Esophagus mucosa (tissue), 1 donor: ENCODE results near the gene PAGE2B. TPM values are rescaled to one million over a fixed set of nuclear protein-coding genes. Genes with fewer than 3 reads are reported as not detected.
"Not testable (repeated sequence)": the region's sequence is repeated elsewhere in the genome, so short reads cannot be mapped to it uniquely, and the experiment has no call there.

Source experiments
- ATAC-seq: fragments of 200-7000 bp; cut with Tn5 transposase; one replicate; pipeline ENCODE4 v1.9.1; 2020
- total RNA-seq: library from RNA; stranded (reverse); gene quantifications from one replicate; pipeline ENCODE4 v1.2.4, GENCODE V29; 2023
- donor health status: DM: yes; HTN: yes; CAD: no.

PAGE2B gene
- total RNA-seq, 1 donor from 2014 or later, result not detected

DNA sequence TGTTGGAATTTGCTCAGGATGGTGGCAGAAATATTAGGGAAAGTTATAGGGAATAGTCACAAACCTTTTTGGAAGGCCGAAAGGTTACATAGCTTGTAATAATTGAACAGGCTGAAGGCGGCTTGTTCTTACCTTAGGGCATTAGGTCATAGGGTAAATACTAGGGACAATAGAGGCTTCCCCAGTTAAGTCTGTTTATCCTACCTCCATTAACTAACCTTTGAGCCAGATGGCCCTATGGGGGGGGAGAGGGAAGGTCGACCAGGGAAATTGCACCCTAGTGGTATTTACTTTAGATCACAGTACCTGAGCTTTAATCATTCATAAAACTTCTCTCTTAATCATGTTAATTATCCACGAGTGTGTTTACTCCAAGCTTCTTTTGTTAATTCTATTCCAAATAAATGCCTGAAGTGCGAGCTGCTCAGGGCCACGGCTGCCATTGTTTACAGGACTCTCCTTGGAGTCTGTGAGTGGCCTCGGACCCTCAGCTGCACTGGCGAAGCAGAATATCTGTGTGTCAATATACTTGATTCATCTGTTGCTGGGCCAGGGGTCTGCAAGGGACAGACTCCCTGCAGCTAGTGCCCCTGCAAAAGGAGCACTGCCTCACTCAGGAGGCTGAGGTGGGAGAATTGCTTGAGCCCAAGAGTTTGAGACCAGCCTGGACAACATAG, 36.9 kb downstream of the PAGE2B start:
- ATAC-seq, result no peak

DNA sequence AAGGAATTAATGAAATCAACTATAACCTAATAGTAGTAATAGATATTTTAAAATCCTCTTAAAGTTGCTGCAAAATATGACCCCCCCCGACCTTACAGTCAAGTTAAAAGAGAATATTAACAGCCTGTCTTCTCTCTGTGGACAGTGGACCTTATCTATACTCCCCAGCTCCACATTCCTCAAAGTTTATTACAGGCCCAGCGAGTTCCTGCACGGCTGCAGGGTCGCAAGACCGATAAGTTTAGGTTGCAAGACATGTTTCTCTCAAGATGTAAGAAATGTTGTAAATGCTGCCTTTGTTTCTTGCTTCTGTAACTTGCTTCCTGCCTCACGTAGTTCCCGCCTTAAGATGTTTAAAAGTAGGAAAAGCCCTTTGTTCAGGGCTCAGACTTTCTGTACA, 41.8 kb downstream of the PAGE2B start:
- not testable (repeated sequence) for ATAC-seq

DNA sequence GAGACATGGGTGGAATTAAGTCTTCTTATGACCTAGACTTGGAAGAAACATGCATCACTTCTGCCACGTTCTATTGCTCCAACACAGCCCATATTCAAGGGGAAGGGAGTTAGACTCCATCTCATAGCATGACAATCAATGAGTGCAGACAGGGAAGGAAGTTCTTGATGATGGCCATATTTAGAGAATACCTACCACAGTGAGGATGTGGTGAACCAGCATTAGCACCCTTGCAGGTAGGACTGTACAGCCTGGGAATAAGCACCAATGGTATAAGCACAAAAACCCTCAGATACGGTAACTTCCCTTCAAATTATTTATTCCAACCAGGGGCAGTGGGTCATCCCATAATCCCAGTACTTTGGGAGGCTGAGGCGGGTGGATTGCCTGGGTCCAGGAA, 43.7 kb downstream of the PAGE2B start:
- no peak for ATAC-seq

DNA sequence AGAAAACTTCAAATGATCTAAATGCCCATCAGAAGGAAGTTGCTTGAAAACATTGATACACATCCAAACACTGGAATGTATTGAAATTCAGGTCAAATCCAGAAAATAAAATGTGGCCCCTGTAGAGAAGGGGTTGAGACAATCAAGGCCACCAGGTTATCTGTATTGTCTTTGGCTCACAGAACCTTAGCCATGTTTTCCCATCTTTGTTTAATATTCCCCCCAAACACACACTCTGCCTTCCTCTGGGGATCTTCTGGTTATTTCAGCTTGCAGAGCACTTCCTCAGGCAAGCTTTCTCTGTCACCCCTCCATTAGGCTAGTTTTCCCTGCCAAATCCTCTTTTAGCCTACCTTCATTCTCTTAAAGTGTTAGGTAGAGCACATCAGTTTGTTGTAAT, 44.4 kb downstream of the PAGE2B start:
- no peak for ATAC-seq

DNA sequence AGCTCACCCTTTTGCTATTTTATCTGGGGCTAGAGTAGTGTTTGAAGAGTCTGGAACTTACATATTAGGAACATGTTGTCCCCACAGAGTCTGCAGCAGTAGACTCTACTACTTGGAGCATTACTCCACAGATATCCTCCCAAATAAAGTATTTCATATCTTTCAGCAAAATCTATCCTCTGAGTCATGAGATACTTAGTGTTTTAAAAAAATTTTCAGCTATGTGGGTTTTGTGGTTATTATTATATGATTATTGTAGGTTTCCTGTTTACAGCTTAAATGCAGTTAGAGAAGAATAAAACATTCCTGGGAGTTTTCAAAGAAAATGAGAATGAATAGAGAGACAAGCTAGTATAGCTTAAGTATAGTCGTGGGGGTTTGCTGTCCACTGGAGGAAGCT, 44.9 kb downstream of the PAGE2B start:
- no peak for ATAC-seq

DNA sequence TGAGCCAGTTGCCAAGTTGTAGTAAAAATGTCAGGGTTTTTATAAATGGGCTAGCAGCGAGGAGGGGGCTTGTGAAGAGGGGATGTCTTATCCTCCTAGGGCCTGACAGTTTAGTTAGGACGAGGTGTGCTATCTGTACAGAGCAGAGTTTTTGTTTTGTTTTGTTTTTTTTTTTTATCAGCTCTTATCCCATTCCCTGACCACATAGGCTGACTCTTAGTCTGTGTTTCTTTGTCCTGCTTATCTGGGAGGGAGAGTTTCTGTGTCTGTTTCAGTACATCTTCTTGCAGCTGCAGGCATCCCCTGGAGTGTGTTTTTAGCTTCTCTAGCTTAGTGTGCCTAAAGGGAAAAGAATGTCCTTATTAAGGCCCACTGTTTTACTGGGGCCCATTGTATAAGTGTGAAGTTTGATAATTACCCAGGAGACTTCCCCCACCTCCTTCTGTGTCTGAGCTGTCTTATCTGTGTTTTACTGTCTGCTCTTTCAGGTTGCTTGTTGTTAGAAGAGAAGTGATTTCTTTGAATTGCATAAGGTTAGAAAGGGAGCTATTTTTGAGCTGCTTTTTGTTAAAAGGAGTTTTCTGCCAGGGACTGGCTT, 46.0 kb downstream of the PAGE2B start:
- ATAC-seq, result no peak

DNA sequence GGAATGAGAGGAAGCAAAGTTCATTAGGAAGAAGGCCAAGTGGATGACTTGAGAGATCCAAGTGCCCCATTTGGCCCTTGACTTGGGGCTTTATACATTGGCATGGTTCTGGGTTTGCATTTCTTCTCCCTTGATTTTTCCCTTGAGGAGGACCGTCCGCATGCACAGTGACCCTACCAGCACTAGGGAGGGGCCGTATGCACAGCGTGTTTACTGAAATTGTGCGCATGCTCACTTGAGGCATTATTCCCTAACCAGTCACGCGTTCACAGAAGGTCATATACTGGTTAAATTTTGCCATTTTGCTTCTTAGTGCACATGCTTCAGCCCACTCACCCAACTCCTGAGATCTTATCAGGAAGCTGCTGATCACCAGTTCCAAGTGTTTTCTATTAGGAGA, 49.1 kb downstream of the PAGE2B start:
- ATAC-seq, result no peak

DNA sequence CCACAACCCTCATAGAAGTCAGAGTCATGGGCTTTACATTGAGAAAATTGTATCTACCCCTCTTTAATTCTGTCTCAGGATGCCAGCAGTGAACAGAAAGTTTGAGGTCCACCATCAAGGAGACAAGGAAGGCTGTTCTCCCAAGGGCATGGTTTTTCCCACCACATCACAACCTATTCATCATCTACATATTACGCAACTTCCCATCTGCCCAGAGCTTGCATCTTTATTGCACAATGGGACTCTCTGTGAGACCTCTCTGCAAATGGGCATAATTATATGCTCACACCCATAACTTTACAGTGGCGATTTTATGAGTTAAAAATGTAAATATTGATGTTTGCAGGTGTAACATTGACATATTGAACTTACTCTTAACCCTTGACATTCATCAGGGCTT, 52.9 kb downstream of the PAGE2B start:
- no peak for ATAC-seq

Other genes with a start within 250 kb of the PAGE2B start
- gene TRO, start 154.2 kb upstream of the PAGE2B start, total RNA-seq, result 2.7 TPM
- gene PFKFB1, start 80.8 kb upstream of the PAGE2B start, total RNA-seq, result 0.36 TPM
- 16.3 TPM for gene APEX2, start 74.7 kb upstream of the PAGE2B start, total RNA-seq
- gene ALAS2, start 44.1 kb upstream of the PAGE2B start, total RNA-seq, result not detected
- not detected for gene PAGE2, start 14.0 kb downstream of the PAGE2B start, total RNA-seq
- not detected for gene PAGE5, start 145.3 kb downstream of the PAGE2B start, total RNA-seq
- gene PAGE3, start 189.9 kb downstream of the PAGE2B start, total RNA-seq, result not detected